Glutamatergic neuron (in vitro differentiated cells): ENCODE data around the gene DNAJC1. TPM values are rescaled to one million over a fixed set of nuclear protein-coding genes. Genes with fewer than 3 reads are reported as not detected.

Source experiments
- DNase-seq: peaks from one replicate; pipeline ENCODE4 v3.0.0; 2022
- H3K27ac Mint-ChIP-seq: one replicate; pipeline ENCODE4 v1.8.0; 2020; ENCODE audit warnings: mild to moderate bottlenecking, mixed read lengths, inconsistent platforms; ENCODE audit not compliant: unreplicated experiment
- H3K27me3 Mint-ChIP-seq: one replicate; pipeline ENCODE4 v1.8.0; 2020; ENCODE audit warnings: mild to moderate bottlenecking, moderate library complexity, mixed read lengths, inconsistent platforms; ENCODE audit not compliant: unreplicated experiment
- H3K36me3 Mint-ChIP-seq: one replicate; pipeline ENCODE4 v1.8.0; 2020; ENCODE audit warnings: mild to moderate bottlenecking, mixed read lengths, inconsistent platforms; ENCODE audit not compliant: unreplicated experiment
- H3K4me1 Mint-ChIP-seq: one replicate; pipeline ENCODE4 v1.8.0; 2020; ENCODE audit warnings: mild to moderate bottlenecking, low read depth, mixed read lengths, inconsistent platforms; ENCODE audit not compliant: unreplicated experiment
- H3K4me3 Mint-ChIP-seq: one replicate; pipeline ENCODE4 v1.8.0; 2020; ENCODE audit warnings: mild to moderate bottlenecking, mixed read lengths, inconsistent platforms; ENCODE audit not compliant: unreplicated experiment
- H3K9me3 Mint-ChIP-seq: one replicate; pipeline ENCODE4 v1.8.0; 2020; ENCODE audit warnings: mild to moderate bottlenecking, moderate library complexity, mixed read lengths, inconsistent platforms; ENCODE audit not compliant: unreplicated experiment
- total RNA-seq: library from RNA; stranded (reverse); fragmentation: NEBNext Ultra II Directional; extraction: Animal tissue kit (Norgen Biotek cat#: 25700); gene quantifications from one replicate; pipeline ENCODE4 v1.2.1, GENCODE V29; 2021; ENCODE audit not compliant: unreplicated experiment
- TF ChIP-seq, protein P1 (sequence below): fragments of 200-600 bp; sonication (generic); IDR thresholded peaks from one replicate; pipeline ENCODE4 v1.5.0; 2021; ENCODE audit not compliant: partially characterized antibody, unreplicated experiment

Gene DNAJC1
- total RNA-seq, 1 donor from 2014 or later: 4.3 TPM

DNA sequence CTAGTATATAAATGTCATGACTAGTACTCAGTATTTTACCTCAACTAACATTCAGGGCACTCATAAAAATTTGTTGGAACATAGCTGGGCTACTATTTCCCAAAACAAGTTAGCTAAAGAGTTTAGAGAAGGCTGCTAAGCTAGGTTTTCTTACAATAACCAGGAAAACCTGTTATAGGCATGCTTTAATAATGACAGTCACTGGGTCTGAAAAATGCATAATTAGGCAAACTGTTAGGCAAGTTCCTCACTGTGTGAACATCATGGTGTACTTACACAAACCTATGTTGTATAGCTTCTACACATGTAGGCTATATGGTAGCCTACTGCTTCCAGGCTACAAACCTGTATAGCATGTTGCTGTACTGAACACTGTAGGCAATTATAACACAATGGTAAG lies 79.0 kb downstream of the DNAJC1 start:
- TF ChIP-seq, protein P1, sequence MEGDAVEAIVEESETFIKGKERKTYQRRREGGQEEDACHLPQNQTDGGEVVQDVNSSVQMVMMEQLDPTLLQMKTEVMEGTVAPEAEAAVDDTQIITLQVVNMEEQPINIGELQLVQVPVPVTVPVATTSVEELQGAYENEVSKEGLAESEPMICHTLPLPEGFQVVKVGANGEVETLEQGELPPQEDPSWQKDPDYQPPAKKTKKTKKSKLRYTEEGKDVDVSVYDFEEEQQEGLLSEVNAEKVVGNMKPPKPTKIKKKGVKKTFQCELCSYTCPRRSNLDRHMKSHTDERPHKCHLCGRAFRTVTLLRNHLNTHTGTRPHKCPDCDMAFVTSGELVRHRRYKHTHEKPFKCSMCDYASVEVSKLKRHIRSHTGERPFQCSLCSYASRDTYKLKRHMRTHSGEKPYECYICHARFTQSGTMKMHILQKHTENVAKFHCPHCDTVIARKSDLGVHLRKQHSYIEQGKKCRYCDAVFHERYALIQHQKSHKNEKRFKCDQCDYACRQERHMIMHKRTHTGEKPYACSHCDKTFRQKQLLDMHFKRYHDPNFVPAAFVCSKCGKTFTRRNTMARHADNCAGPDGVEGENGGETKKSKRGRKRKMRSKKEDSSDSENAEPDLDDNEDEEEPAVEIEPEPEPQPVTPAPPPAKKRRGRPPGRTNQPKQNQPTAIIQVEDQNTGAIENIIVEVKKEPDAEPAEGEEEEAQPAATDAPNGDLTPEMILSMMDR: no peak
- H3K36me3 Mint-ChIP-seq: no peaks in the 10 kb centered on the region
- H3K27me3 Mint-ChIP-seq: no peaks in the 10 kb centered on the region
- no peak overlapping the region for H3K4me3 Mint-ChIP-seq
- H3K9me3 Mint-ChIP-seq: no peaks in the 10 kb centered on the region
- H3K4me1 Mint-ChIP-seq: no peaks in the 10 kb centered on the region
- DNase-seq: no peak
- no peak overlapping the region for H3K27ac Mint-ChIP-seq

DNA sequence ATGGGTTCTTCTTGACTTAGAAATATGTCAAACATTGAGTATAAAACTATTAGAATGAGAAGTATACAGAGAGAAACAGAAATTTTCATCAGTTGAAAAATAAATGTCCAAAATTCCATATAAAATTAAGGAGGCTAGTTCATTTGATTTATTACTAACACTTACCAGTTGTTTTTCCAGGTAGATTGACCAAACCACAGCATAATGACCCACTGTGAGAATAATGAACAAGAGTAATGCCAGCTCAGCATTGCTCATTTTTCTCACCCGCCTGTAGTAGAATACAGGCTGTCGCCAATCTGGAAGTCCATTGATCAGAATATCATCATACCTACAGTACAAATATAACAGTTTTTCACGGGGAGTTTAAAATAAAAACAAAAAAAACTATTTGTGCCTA lies 82.9 kb downstream of the DNAJC1 start:
- Mint-ChIP-seq H3K27ac (no peak overlapping the region), H3K36me3 (no peaks in the 10 kb centered on the region), H3K27me3 (no peaks in the 10 kb centered on the region), H3K9me3 (no peaks in the 10 kb centered on the region), H3K4me3 (no peak overlapping the region), H3K4me1 (no peaks in the 10 kb centered on the region)
- TF ChIP-seq, protein P1: no peak
- DNase-seq: no peak

DNA sequence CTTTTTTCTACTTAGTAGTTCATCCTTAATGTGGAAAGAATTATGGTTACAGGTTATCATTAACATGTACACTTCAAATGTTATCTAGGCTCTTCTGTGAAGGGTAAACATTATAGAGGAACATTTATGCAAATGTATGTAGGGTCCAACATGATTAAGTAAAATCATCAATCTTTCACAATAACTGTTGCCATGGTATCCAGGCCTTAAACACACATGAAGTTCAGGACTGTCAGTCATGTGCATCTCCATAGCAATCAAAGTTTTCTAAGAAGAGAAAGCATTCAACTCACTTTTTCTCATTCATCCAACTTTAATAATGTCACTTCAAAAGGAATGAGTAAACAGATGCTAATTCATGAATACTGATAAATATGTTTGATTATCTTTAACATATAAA lies 83.6 kb downstream of the DNAJC1 start:
- TF ChIP-seq, protein P1: no peak
- Mint-ChIP-seq H3K9me3 (no peaks in the 10 kb centered on the region), H3K36me3 (no peaks in the 10 kb centered on the region), H3K27ac (no peak overlapping the region), H3K27me3 (no peaks in the 10 kb centered on the region), H3K4me3 (no peak overlapping the region), H3K4me1 (no peaks in the 10 kb centered on the region)
- no peak for DNase-seq

DNA sequence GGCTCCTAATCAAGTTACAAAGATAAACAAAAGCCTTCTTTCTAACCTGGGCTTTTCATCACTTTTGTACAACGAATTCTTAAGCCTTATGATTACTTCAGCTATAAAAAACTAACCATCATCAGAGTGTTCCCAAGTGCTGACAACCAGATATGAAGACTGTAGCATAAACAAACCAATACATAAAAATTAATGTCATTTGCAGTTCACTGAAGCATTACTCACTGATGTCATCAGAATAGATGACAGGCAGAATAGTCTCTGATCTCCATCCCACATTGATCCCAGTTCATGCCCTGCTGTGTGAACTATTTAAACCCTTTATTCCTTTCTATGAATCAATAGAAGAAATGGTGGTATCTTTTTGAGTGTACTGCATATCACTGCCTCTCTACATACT lies 84.4 kb downstream of the DNAJC1 start:
- no peak overlapping the region for H3K4me3 Mint-ChIP-seq
- H3K9me3 Mint-ChIP-seq: no peaks in the 10 kb centered on the region
- no peaks in the 10 kb centered on the region for H3K36me3 Mint-ChIP-seq
- TF ChIP-seq, protein P1: no peak
- DNase-seq: no peak
- H3K27me3 Mint-ChIP-seq: no peaks in the 10 kb centered on the region
- H3K27ac Mint-ChIP-seq: no peak overlapping the region
- H3K4me1 Mint-ChIP-seq: no peaks in the 10 kb centered on the region

DNA sequence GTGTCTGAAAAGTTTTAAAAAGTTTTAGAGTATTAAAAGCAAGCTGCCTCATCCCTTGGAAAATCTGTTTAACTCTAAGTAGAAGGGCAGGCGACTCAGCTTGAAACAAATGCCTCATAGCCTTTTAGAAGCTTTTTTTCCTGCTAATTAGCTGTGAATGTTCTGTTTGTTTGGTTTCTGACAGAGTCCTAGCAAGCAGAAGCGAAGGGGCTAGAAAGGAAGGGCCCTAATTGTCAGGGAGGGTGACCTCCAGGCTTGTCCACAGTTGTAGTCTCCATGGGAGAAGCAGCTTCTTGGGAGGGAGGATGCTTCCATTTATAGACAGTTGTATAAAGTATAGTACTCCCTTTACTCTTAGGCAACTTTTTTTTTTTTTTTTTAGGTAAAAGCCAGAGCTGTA lies 90.9 kb downstream of the DNAJC1 start:
- no peak for DNase-seq
- TF ChIP-seq, protein P1: no peak
- Mint-ChIP-seq H3K4me1 (no peaks in the 10 kb centered on the region), H3K27ac (no peak overlapping the region), H3K36me3 (no peaks in the 10 kb centered on the region), H3K4me3 (no peak overlapping the region), H3K9me3 (no peaks in the 10 kb centered on the region), H3K27me3 (no peaks in the 10 kb centered on the region)
